NCI-H446 (cell line): ENCODE results near the gene HDAC4.

ENCODE experiments used
- DNase-seq, 2 experiments: peaks; one replicate each; lab custom pipeline; 2025; lab: John Stamatoyannopoulos, UW

The HDAC4 gene

DNA sequence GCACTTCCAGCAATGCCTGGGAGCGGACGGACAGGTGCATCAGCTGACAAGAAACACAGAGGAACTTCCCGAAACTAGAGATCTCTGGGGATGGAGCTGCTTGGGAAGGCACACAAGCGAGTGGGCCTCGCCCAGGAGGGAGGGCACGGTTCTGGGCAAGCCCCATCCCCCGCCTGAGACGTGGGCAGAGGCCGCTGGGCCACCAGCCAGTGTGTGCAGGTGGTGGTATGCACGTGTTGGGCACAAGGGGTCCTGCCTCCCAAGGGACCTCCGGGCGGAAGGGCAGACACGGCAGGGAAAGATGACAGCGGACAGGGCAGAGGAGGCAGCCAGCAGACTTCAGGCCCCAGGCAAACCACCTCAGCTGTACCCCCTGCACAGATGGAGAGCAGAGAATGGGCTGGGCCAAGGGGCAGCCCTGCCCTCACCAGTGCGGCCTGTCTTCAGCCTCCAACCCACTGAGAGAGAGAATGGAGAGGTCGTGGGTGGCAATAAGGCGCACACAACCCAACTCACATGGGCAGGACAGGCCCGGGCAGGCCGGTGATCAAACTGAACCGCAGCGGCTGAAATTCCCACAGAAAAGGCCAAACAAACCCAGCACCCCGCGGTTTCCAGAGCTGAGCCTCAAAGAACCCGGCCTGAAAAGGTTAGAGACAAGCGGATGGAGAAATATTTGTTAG is 51.2 kb downstream of the HDAC4 start:
- DNase-seq: no peak

DNA sequence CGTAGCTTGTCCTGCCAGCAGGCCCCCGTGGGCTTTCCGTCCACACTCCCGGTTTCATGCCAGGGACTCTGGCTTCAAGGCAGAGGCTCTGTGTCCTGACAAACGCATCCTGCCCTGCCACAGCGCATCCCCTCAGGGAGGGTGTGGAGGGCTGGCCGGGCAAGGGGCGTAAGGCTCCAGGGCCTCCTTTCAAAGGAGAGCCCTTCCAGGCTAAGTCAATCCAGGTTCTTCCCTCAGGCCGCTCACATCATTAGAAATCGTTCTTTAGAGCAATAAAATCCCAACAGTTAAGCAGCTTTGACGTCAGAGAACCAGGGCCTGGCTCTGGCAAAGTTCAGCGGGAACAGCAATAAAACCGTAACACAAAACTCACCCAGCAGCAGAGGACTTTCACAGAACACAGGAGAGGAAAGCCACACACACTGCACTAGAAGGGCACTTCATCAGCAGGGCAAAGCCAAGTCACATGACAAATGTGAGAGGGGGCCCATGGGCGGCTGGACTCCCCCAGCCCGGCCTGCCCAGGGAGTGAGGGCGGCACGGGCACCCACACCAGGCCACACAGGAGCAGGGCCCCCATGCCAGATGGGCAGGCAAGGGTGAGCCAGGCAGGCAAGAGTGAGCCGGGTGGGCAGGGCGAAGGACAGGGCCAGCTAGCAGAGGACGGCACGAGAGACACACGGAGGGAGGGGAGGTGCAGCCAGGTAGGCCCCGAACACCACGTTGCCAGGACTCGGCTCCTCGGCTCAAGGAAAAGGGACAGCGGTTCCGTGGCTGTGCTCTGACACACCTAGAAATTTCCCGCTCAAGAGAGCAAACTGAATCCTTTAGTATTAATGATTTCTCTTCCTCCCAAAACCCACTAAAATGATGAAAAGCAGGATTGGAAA is 52.0 kb downstream of the HDAC4 start:
- no peak for DNase-seq

DNA sequence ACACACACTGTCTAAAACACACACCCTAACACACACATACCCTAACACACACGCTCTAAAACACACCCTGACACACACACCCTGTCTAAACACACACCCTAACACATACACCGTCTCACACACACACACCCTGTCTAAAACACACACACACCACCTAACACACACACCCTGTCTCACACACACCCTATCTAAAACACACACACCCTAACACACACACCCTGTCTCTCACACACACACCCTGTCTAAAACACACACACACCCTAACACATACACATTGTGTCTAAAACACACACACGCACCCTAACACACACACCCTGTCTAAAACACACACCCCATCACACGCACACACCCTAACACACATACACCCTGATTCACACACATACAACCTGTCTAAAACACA is 54.1 kb downstream of the HDAC4 start:
- no peak for DNase-seq

DNA sequence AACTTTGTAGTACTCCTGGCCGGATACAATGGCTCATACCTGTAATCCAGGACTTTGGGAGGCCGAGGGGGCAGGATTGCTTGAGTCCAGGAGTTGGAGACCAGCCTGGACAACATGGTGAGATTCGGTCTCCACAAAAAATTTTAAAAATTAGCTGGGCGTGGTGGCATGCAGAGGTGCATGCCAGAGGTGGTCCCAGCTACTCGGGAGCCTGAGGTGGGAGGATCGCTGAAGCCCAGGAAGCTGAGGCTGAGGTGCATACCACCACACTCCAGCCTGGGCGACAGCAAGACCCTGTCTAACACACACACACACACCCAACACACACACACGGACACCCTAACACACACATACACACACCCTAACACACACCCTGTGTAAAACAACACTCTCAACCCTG is 55.6 kb downstream of the HDAC4 start:
- DNase-seq: no peak

DNA sequence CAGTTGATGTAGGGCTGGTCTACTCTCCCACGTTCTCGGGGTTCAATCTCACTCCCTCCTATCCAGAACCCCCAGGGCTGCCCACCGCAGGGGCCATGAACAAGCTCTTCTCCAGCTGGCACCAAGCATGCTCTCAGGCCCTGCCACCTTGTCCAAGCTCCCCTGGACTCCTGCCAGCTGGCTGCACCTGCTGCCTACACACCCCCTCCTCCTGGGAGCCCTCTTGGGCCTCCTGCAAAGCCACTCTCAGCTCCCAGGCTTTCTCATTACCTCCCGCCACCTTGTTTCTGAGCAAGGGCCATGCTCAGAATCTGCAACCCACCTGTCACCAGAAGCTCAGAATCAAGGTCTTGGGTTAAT is 56.0 kb downstream of the HDAC4 start:
- no peak for DNase-seq

DNA sequence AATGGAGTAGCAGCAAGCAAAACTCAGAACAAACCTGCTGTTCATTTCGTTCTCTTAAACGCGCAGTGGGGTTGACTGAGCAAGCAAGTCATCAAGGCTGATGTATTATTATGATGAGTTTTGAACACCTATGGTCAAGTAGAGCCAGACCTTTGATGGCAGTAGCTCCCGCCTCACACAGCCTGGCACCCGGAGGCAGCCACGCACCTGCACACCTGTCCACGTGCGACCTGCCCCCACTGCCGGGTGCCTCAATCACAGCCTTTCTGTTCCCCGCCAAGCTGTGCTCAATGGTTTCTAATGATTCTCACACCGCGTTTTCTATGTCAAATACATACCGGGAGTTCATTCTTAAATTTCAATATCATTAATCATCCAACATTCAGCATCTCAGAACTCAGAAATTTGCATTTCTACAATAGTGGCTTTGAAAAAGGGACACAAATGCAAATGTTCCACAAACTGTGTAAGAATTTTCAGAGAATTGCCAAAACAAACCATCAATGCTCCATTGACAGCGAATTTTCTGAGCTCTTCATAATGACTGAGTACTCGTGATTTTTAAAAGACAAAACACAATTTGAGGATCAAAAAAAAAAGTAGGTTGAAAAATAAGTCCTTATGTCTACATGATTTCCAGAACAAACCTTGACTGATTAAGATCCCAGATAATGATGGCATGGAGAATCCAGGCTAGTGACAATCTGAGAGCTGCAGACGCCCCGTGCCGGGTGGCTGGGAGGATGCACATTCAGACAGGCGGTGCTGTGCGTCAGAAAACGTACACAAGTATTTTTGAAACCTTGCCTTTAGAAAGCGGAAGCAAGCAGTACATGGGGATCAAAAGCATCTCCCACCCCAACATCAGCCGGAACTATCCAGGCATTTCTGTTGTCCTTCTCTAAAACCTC is 56.6 kb downstream of the HDAC4 start:
- no peak for DNase-seq

DNA sequence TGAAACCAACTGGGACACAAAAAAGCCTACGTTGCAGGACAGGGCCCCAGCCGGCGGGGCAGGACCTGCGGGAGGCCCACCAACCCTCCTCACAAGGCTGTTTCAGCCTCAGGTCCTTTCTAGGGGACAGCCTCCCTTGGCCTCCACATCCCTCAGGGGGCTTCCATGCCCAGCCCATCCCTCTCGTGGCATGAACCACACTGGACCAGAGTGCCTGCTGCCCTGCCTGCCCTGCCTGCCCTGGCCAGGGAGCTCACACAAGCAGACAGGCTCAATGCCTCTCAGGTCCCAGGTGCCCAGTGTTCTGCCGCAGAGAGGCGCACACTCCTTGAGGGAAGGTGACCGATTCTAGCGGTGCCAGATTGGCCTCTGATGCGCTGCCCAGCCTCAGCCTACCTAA is 57.4 kb downstream of the HDAC4 start:
- DNase-seq: no peak

DNA sequence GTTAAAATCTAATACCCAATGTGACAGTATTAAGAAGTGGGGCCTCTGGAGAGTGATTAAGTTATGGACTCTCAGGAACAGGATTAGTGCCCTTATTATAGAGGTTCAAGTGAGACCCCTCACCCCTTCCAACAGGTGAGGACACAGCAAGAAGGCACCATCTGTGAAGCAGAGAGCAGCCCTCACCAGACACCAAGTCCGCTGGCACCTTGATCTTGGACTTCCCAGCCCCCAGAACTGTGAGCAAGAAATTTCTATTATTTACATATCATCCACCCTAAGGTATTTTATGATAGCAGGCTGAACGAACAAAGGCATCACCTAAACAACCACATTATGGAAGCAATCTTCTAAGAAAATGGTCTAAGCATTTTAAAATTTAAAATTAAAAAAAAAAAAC is 59.0 kb downstream of the HDAC4 start:
- no peak for DNase-seq

DNA sequence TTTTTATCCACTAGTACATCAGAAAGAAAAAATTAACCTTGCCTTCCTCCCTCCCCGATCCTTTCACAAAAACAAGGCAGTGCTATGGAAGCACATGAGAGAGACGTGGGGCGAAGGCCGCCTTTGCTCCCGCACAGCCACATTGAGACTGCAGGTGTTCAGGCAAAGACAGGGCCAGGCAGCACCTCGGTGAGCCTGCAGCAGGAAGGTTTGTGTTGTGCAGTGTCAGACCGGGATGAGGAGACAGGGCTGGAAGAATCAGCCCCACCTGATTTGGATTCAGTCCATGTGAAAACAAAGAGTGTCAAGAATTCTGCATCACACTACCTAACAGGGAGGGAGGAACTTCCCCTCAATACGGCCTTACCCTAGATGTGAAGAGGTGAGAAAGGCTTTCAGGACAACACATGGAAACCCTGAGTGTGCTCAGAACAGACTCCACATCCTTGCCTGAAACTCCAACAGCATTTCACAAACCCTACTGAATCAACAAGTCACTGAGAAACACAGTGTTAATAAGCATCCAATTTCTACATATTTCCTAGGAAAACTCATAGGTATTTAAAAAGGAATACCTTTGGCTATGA is 59.6 kb downstream of the HDAC4 start:
- no peak for DNase-seq

DNA sequence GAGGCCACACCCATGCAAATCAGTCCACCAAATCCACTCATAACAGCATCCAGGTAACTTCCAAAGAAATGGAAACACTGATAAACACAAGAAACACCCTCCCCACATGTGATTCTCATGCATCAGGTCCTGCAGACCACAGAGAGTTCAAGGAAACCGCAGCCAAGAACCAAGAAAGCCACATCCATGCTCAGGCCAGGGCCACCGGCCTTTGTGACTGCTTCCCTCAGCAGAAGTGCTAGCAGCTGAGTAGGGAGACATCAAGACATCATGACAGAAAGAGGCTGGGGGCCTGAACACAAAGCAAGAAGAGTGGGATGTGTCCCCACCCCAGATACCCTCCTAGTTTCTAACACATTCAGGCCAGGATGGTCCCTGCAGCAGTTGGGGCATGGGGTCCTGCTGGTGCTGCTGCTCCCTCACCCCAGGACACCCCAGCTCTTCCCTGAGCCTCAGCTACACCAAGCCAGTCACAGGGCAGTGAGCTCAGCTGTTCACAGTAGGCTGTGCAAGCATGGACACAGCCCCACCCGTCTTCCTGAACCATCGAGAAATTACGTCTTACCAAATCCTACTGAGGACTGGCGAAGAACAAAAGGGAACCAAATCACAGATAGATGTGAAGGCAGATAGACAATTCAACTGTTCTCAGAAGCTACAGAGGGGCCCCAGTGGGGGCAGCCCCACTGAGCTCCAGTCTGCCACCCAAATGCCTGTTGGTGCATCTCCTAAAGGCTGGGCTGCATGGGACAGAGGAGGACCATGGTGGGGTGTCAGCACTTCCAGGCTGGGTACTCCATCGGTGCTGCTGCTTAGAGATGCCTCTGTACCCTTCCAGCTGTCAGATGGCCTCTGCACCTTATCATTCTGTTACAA is 60.9 kb downstream of the HDAC4 start:
- DNase-seq: no peak

DNA sequence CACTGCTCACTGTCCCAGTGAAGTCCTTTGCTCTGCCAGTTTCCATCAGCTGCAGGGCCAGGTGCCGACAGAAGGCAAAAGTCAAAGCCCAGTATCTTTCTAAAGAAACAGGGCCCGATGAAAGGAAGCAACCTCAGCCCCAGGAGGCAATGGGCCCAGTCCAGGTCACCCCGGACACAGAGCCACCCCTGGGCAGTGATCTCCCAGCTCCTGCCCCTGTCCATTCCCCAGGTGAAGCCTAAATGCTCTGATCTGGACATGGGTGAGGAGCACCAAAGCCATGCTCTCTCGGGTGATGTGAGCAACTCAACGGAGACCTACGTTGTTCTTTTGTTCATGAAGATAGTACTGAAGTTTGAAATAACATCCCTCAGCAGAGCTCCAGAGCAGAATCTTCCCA is 61.6 kb downstream of the HDAC4 start:
- no peak for DNase-seq

DNA sequence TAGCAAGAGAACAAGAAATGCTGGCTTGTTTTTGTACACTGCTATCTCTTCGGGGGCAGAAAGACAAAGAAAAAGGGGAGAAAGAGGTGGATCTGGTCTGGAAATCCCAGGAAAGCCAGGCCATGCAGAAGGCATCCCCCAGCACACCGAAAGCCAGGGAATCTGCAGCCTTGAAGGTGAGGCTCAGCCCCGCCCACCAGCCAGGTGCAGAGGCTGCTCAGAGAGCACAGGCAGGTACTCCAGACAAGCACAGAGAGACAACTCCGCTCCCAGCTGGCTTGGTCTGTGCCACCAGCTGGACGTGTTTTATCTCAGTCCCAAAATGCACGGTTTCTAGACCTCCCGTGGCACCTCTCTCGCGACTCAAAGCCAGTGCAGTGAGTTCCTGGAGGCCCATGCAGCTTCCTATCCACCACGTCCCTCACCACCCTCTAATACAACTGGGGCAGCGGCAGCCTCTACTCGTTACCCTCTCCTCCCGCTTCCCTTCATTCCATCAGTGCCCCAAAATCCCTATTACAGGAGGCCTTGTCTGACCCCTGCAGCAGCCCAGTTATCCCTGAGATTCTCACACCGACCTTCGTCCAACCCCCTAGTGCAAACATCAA is 62.8 kb downstream of the HDAC4 start:
- no peak for DNase-seq

DNA sequence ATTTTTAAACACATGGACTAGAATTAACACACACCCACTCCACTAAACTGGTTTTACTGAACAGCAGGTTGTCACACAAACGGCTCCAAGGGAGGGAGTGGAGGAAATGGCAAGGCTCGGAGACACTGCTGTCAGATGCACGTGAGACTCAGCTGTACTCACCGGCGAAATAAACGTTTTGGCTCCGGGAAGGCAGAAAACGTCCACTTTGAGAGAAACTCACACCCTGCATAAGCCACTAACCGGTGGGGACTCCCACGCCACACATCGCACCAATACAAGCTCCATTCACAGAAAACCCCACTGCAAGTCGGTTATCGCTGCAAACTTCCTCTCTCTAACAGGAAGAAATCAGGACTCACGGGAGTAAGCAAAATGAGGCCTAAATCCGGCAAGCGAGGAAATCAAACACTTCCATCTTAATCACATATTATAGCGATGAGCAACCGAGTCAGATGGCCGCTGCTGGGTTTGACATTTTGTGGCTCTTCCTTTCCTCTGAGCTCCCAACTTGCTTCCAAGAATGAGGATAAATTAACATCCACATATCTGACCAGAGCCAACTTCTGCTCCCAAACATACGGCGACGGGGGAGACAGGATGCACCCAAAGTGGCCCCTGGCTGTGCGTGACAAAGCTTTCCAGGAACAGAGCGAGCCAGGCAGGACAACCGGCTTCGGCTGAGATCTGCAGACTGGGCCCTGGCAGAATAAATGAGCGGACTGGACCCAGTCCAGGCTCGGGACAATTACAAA is 63.5 kb downstream of the HDAC4 start:
- DNase-seq: no peak

DNA sequence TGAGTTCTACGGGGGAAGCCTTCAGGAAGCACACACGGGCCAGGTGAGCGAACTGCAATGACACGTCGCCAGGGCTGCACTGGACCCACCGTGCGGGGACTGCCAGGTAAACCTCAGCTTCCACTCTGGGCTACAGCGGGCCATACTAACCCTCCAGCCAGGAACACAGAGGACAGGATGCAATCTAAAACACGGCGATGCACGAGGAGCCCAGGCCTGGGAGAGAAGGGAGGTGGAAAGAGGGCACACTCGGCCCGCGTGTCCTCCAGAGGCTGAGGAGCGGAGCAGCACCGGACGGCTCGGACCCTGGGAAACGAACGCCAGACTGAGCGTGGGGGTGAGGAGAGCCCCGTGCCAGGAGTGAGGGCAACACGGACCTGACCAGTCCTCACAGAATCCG is 69.3 kb downstream of the HDAC4 start:
- no peak for DNase-seq

DNA sequence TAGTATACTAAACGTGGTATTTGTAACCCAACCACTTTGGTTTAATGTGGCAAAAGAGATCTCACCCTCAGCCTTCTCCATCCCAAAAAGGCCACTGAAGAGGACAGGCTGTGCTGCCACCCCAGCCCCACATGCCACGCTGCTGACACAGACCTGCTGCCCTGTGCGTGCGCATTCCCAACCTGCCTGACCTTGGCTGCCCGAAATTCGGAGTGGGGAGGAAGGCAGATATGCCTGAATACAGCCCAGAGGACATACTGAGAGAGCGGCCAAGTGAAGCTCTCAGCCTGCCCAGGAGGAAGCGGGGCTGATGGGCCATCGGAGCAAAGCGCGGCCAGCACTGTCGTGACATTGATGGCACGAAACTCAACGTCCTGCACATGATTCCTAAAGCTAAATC is 70.0 kb downstream of the HDAC4 start:
- DNase-seq: no peak

DNA sequence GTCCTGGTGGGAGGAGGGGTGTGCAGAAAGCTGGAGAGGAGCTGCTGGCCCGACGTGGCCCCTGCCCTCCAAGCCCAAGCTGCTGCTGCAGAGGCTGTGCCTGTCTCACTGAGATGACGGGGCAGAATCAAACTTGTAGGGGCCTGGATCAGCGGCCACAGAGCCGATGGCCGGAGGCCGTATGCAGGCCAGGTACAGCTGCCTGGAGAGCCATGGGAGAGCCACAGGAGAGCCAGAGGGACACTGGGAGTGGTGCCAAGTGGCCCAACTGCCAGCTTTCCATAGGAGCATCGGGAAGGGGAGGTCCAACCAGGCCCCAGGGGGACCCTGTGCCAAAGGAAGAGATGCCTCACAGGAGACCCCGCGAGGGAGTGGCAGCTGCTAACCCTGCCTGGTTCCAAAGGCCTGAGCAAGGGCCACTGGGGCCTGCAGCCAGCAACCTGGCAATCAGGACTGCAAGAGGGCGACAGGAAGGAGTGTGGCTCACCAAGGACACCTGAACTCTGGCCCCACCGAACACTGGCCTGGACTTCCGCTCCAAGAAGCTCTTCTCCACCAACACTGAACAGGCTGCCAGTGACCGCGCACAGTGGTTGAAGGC is 70.7 kb downstream of the HDAC4 start:
- peak in 1 of 2 experiments; percentile 26 for DNase-seq

DNA sequence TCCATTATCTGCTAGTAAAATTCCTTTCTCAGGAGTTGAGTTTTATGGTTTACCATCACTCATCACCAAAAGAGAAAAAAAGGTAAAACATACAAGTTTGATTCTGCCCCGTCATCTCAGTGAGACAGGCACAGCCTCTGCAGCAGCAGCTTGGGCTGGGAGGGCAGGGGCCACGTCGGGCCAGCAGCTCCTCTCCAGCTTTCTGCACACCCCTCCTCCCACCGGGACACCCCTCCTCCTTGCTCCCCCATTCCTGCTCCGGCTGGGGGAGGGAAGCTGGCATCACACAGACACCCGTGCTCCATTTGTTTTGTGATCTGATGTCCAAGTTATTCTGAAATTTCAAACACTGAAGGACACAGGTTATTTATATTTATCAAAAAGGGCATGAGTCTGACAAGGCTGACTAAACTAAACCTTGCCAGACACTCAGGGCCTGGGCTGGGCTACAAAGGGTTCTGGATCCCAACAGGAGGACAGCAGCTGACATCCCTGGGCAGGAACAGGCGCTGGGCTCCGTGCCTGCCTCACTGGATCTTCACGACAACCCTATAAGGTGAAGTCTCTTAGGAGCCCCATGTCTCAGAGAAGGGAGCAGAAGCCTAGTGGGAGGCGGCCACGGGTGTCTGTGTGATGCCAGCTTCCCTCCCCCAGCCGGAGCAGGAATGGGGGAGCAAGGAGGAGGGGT is 71.4 kb downstream of the HDAC4 start:
- no peak for DNase-seq

DNA sequence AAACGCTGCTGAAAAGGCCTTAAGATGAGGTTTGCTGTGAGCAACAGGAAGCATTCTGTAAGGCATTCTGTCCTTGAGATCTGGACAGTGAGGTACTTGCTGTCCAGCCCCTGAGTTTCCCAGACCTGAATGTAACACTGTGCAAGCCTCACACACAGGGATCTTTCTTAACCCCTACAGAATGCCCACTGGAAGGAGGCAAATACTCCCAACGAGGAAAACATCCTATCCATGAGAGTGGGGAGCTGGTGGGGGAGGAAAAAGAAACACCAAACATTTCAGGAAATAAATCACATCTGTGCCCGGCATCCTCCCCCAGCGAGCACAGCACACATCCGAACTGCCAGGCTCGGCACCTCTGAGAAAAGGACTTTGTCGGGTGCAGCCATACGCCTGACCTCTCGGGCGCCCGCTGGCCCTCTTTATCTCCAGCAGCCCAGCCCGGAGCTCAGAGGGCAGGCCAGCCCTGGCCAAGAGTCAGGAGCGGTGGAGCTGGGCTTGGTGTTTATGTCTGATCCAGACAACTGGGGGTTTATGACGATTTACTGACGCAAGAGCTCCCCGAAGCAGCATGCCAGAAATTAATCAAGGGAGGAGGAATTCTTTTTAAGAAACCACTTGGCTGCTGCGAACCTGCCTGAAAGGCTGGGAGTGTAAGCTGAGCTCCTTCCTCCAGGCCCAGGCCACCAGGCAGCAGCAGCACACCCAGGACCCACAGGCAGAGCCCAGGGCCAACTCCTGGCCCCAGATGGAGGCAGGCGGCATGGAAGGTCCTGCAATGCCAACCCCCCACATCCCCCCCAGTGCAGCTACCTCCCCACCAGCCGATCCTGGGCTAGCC is 72.2 kb downstream of the HDAC4 start:
- DNase-seq: no peak
